ENCODE data around the gene FNBP1.
"Not testable (repeated sequence)": the region's sequence is repeated elsewhere in the genome, so short reads cannot be mapped to it uniquely, and the experiment has no call there.

FNBP1 gene

GRCh38 chr9:129910628-129911567, 132.1 kb downstream of the FNBP1 start:
- FAIRE-seq = no peak

- no peak for FAIRE-seq
Measured at GRCh38 chr9:129909851-129910250, 133.1 kb downstream of the FNBP1 start.

GRCh38 chr9:129908906-129909305, 134.1 kb downstream of the FNBP1 start:
- FAIRE-seq = no peak

- no peak for FAIRE-seq
Measured at GRCh38 chr9:129907201-129907600, 135.8 kb downstream of the FNBP1 start.

GRCh38 chr9:129906298-129906697, 136.7 kb downstream of the FNBP1 start:
- FAIRE-seq = no peak

GRCh38 chr9:129904734-129905133, 138.3 kb downstream of the FNBP1 start:
- FAIRE-seq = peak; percentile 61

- no peak for FAIRE-seq
Measured at GRCh38 chr9:129902740-129903134, 140.3 kb downstream of the FNBP1 start.

GRCh38 chr9:129901993-129902739, 140.8 kb downstream of the FNBP1 start:
- no peak for FAIRE-seq

GRCh38 chr9:129900263-129901027, 142.5 kb downstream of the FNBP1 start:
- FAIRE-seq = no peak

GRCh38 chr9:129899620-129900019, 143.4 kb downstream of the FNBP1 start:
- FAIRE-seq = no peak

GRCh38 chr9:129898185-129898584, 144.8 kb downstream of the FNBP1 start:
- FAIRE-seq = no peak

- no peak for FAIRE-seq
Measured at GRCh38 chr9:129897263-129897662, 145.7 kb downstream of the FNBP1 start.

GRCh38 chr9:129895376-129896268, 147.4 kb downstream of the FNBP1 start:
- no peak for FAIRE-seq

- FAIRE-seq = no peak
Measured at GRCh38 chr9:129894120-129894823, 148.7 kb downstream of the FNBP1 start.

GRCh38 chr9:129891569-129891968, 151.4 kb downstream of the FNBP1 start:
- FAIRE-seq = no peak

- FAIRE-seq = not testable (repeated sequence)
Measured at GRCh38 chr9:129890718-129891299, 152.2 kb downstream of the FNBP1 start.

- no peak for FAIRE-seq
Measured at GRCh38 chr9:129889941-129890717, 152.9 kb downstream of the FNBP1 start.

- no peak for FAIRE-seq
Measured at GRCh38 chr9:129889122-129889940, 153.7 kb downstream of the FNBP1 start.

All from endometrium (tissue), 2 donors.